Breast epithelium (tissue), 4 donors: ENCODE measurements around the gene FN3K. TPM values are rescaled to one million over a fixed set of nuclear protein-coding genes. Genes with fewer than 3 reads are reported as not detected.
A peak's percentile ranks its signal among the peaks of the same experiment; 100 is the strongest.

Experiments used
- DNase-seq, 2 donors: peaks; one replicate each; pipeline ENCODE4 v3.0.0-alpha.2; 2019; ENCODE audit warnings: low spot score in 2 of 2
- H3K27ac ChIP-seq, 2 donors: fragments of 200-600 bp; sonication (generic) in 1 of 2; one replicate each; pipeline ENCODE4 v1.5.1; 2016 to 2019; ENCODE audit warnings: mild to moderate bottlenecking in 1 of 2
- H3K27me3 ChIP-seq, 2 donors: fragments of 200-600 bp; sonication (generic) in 1 of 2; one replicate each; pipeline versions ENCODE4 v1.5.1 to v1.6.0; 2017 to 2019; ENCODE audit warnings: control low read depth in 1 of 2, mild to moderate bottlenecking in 1 of 2
- H3K36me3 ChIP-seq: fragments of 200-600 bp; one replicate; pipeline ENCODE4 v1.5.1; 2019
- H3K4me1 ChIP-seq, 2 donors: fragments of 200-600 bp; sonication (generic); one replicate each; pipeline ENCODE4 v1.5.1; 2016 to 2019; ENCODE audit warnings: control low read depth in 1 of 2
- H3K4me3 ChIP-seq, 3 donors: fragments of 200-600 bp; sonication (generic); 1 replicate in 2 of 3; 2 replicates in 1 of 3; pipeline ENCODE4 v1.5.1; 2016 to 2019; ENCODE audit warnings: mild to moderate bottlenecking in 3 of 3, moderate library complexity in 2 of 3
- H3K9me3 ChIP-seq, 2 donors: fragments of 200-600 bp; sonication (generic) in 1 of 2; one replicate each; pipeline ENCODE4 v1.5.1; 2016 to 2019; ENCODE audit warnings: control low read depth in 1 of 2
- CTCF ChIP-seq, 3 donors: fragments of 450-650 bp; IDR thresholded peaks; one replicate each; pipeline ENCODE4 v1.5.1; 2016 to 2017; ENCODE audit warnings: antibody characterized with exemption in 3 of 3, mild to moderate bottlenecking in 3 of 3, moderate library complexity in 3 of 3
- POLR2A ChIP-seq: fragments of 450-650 bp; IDR thresholded peaks from one replicate; pipeline ENCODE4 v1.6.1; 2016; ENCODE audit warnings: antibody characterized with exemption, mild to moderate bottlenecking, moderate library complexity
- POLR2AphosphoS5 ChIP-seq, 3 donors: sonication (generic); formaldehyde crosslinking; IDR thresholded peaks; one replicate each; pipeline ENCODE4 v1.6.1; 2017; ENCODE audit warnings: antibody characterized with exemption in 3 of 3
- intact Hi-C: fragments of 100-400 bp; cut with DNase I; formaldehyde crosslinking; loops from one replicate; pipeline ENCODE4 v1.15.1; 2023; ENCODE audit warnings: low total_unique reads
- total RNA-seq, 3 donors: library from RNA; depleted of rRNA; stranded (reverse); fragments of >200 nt; gene quantifications; one replicate each; pipeline ENCODE4 v1.1.0, GENCODE V29; 2016

The FN3K gene
- total RNA-seq, 3 donors from 2014 or later, result 4.5 to 9.4 (median 7.2) TPM

- intact Hi-C loops, result no loop called here
- TF ChIP-seq POLR2AphosphoS5 (IDR thresholded peaks at IDR 0.05) (no peak), POLR2A (no peak), CTCF (IDR thresholded peaks at IDR 0.05) (no peak)
- H3K27ac ChIP-seq, result no peak overlapping the region
- no peaks in the 10 kb centered on the region for H3K27me3 ChIP-seq
- H3K36me3 ChIP-seq, result no peaks in the 10 kb centered on the region
- H3K4me1 ChIP-seq, result no peaks in the 10 kb centered on the region
- no peak for DNase-seq
- no peaks in the 10 kb centered on the region for H3K9me3 ChIP-seq
- H3K4me3 ChIP-seq, result no peak overlapping the region
These were observed 56.1 kb downstream of the FN3K start for GRCh38 chr17:82791532-82791931.

- intact Hi-C loops, result no loop called here
- no peak overlapping the region for H3K4me3 ChIP-seq
- H3K4me1 ChIP-seq, result no peaks in the 10 kb centered on the region
- H3K9me3 ChIP-seq, result no peaks in the 10 kb centered on the region
- H3K27me3 ChIP-seq, result no peaks in the 10 kb centered on the region
- H3K27ac ChIP-seq, result no peak overlapping the region
- TF ChIP-seq CTCF (IDR thresholded peaks at IDR 0.05) (no peak), POLR2AphosphoS5 (IDR thresholded peaks at IDR 0.05) (no peak), POLR2A (no peak)
- no peak for DNase-seq
- no peaks in the 10 kb centered on the region for H3K36me3 ChIP-seq
These were observed 58.7 kb downstream of the FN3K start for GRCh38 chr17:82793974-82794630.

- DNase-seq, result no peak
- TF ChIP-seq POLR2AphosphoS5 (IDR thresholded peaks at IDR 0.05) (no peak), POLR2A (no peak), CTCF (IDR thresholded peaks at IDR 0.05) (no peak)
- Histone ChIP-seq H3K4me3 (no peak overlapping the region), H3K27me3 (no peaks in the 10 kb centered on the region), H3K9me3 (no peaks in the 10 kb centered on the region), H3K27ac (peak overlapping the region in 1 of 2 donors; percentile 79), H3K36me3 (no peaks in the 10 kb centered on the region), H3K4me1 (no peaks in the 10 kb centered on the region)
- intact Hi-C loops, result no loop called here
These were observed 59.5 kb downstream of the FN3K start for GRCh38 chr17:82794781-82795482.

- Histone ChIP-seq H3K36me3 (no peaks in the 10 kb centered on the region), H3K4me1 (no peaks in the 10 kb centered on the region), H3K27ac (peak overlapping the region in 1 of 2 donors; percentile 79), H3K9me3 (no peaks in the 10 kb centered on the region), H3K4me3 (no peak overlapping the region), H3K27me3 (no peaks in the 10 kb centered on the region)
- TF ChIP-seq CTCF (IDR thresholded peaks at IDR 0.05) (no peak), POLR2AphosphoS5 (IDR thresholded peaks at IDR 0.05) (no peak), POLR2A (no peak)
- no peak for DNase-seq
- intact Hi-C loops, result no loop called here
These were observed 60.2 kb downstream of the FN3K start for GRCh38 chr17:82795615-82796014.

GRCh38 chr17:82797061-82797460, 61.6 kb downstream of the FN3K start:
- TF ChIP-seq POLR2A (no peak), POLR2AphosphoS5 (IDR thresholded peaks at IDR 0.05) (no peak), CTCF (IDR thresholded peaks at IDR 0.05) (no peak)
- H3K4me3 ChIP-seq, result no peak overlapping the region
- no peak for DNase-seq
- no peaks in the 10 kb centered on the region for H3K4me1 ChIP-seq
- no peaks in the 10 kb centered on the region for H3K9me3 ChIP-seq
- intact Hi-C loops, result no loop called here
- no peaks in the 10 kb centered on the region for H3K27me3 ChIP-seq
- no peak overlapping the region for H3K27ac ChIP-seq
- H3K36me3 ChIP-seq, result no peaks in the 10 kb centered on the region
